ENCODE data around the gene ACY1.

DNA sequence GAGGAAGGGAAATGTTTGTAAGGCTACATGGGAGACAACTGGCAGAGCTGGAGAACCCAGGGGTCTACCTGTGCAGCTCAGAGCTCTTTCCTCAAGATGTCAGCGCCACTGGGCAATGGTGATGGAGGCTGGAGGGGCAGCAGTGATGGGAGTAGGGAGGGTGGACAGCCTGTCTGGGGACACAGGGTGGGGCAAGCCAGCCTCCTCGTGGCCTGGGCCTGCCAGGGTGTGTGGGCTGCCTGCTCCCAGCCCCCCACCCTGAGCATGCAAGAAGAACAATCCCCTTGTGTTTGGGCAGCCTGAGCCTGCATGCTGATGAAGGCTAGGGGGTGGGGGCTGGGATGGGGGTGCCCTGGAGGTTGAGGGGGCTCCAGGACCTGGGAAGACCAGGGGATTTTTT is 17.3 kb upstream of the ACY1 start:
- TF ChIP-seq, protein P1, sequence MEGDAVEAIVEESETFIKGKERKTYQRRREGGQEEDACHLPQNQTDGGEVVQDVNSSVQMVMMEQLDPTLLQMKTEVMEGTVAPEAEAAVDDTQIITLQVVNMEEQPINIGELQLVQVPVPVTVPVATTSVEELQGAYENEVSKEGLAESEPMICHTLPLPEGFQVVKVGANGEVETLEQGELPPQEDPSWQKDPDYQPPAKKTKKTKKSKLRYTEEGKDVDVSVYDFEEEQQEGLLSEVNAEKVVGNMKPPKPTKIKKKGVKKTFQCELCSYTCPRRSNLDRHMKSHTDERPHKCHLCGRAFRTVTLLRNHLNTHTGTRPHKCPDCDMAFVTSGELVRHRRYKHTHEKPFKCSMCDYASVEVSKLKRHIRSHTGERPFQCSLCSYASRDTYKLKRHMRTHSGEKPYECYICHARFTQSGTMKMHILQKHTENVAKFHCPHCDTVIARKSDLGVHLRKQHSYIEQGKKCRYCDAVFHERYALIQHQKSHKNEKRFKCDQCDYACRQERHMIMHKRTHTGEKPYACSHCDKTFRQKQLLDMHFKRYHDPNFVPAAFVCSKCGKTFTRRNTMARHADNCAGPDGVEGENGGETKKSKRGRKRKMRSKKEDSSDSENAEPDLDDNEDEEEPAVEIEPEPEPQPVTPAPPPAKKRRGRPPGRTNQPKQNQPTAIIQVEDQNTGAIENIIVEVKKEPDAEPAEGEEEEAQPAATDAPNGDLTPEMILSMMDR (optimal IDR thresholded peaks at IDR 0.05 in 1 of 3, IDR thresholded peaks at IDR 0.05 in 1 of 3, conservative IDR thresholded peaks at IDR 0.05 in 1 of 3; ENCODE audit: extremely low read depth in 1 of 3, insufficient read depth in 2 of 3, low read length in 3 of 3), result no peak
- TF ChIP-seq EZH2 (IDR thresholded peaks at IDR 0.05; ENCODE audit: low read length), result no peak
